Smooth muscle cell (in vitro differentiated cells): ENCODE results near the gene ZNF148. TPM values are rescaled to one million over a fixed set of nuclear protein-coding genes. Genes with fewer than 3 reads are reported as not detected.

Experiments
- DNase-seq: peaks from one replicate; lab custom pipeline; 2025; ENCODE audit not compliant: unreplicated experiment; lab: John Stamatoyannopoulos, UW
- H2AFZ ChIP-seq: fragments of 200-600 bp; sonication (generic); 2 replicates; pipeline ENCODE4 v1.6.0; 2016; ENCODE audit warnings: antibody characterized with exemption, low read depth, mild to moderate bottlenecking
- H3F3A ChIP-seq: fragments of 200-600 bp; sonication (generic); 2 replicates; pipeline ENCODE4 v1.6.0; 2017; ENCODE audit warnings: antibody characterized with exemption, low read depth
- H3K27ac ChIP-seq: fragments of 200-600 bp; sonication (generic); 2 replicates; pipeline ENCODE4 v1.5.1; 2016; ENCODE audit warnings: low read depth, mild to moderate bottlenecking
- H3K27me3 ChIP-seq: fragments of 200-600 bp; sonication (generic); 2 replicates; pipeline ENCODE4 v1.6.1; 2016; ENCODE audit warnings: low read depth, mild to moderate bottlenecking
- H3K36me3 ChIP-seq: fragments of 200-600 bp; sonication (generic); 2 replicates; pipeline ENCODE4 v1.5.1; 2016; ENCODE audit warnings: low read depth
- H3K4me1 ChIP-seq: fragments of 200-600 bp; sonication (generic); 2 replicates; pipeline ENCODE4 v1.5.1; 2016; ENCODE audit warnings: low read depth
- H3K4me2 ChIP-seq: fragments of 200-600 bp; sonication (generic); 2 replicates; pipeline ENCODE4 v1.6.0; 2016; ENCODE audit warnings: mild to moderate bottlenecking
- H3K4me3 ChIP-seq: fragments of 200-600 bp; sonication (generic); 2 replicates; pipeline ENCODE4 v1.5.1; 2016; ENCODE audit warnings: mild to moderate bottlenecking
- H3K79me2 ChIP-seq: fragments of 200-600 bp; sonication (generic); 2 replicates; pipeline ENCODE4 v1.6.0; 2016; ENCODE audit warnings: low read depth, mild to moderate bottlenecking
- H3K9ac ChIP-seq: fragments of 200-600 bp; sonication (generic); 2 replicates; pipeline ENCODE4 v1.6.0; 2016; ENCODE audit warnings: low read depth
- H3K9me3 ChIP-seq: fragments of 200-600 bp; sonication (generic); replicated peaks from 2 replicates; pipeline ENCODE4 v1.5.1; 2016; ENCODE audit warnings: low read depth
- H4K20me1 ChIP-seq: fragments of 200-600 bp; sonication (generic); 2 replicates; pipeline ENCODE4 v1.6.0; 2016; ENCODE audit warnings: low read depth
- CTCF ChIP-seq: fragments of 200-600 bp; sonication (generic); IDR thresholded peaks from 2 replicates; pipeline ENCODE4 v1.5.1; 2017; ENCODE audit warnings: borderline replicate concordance, mild to moderate bottlenecking, antibody characterized with exemption; ENCODE audit not compliant: insufficient read depth, poor library complexity, severe bottlenecking
- WGBS: methylation state at CpG from one replicate; pipeline ENCODE4 v1.1.7; 2016; ENCODE audit warnings: low lambda C conversion rate; 5-methylcytosine and 5-hydroxymethylcytosine counted together
- polyA plus RNA-seq: library from polyadenylated mRNA; unstranded; fragments of >200 nt; fragmentation: Nextera tagmentation; extraction: Ambion mirVana; gene quantifications from 2 replicates; pipeline ENCODE4 v1.2.1, GENCODE V29; 2016
- total RNA-seq: library from RNA; depleted of rRNA; stranded (reverse); fragments of >200 nt; gene quantifications from 2 replicates; pipeline ENCODE4 v1.2.3, GENCODE V29; 2014

ZNF148 gene
- total and polyA plus RNA-seq, 2 experiments from 2014 or later = 23.6 to 27.7 TPM

- 2% methylated on average over 9 of the region's 26 CpGs for WGBS
- peaks cover 40% of the 10 kb centered on the region for H4K20me1 ChIP-seq
- H3K4me1 ChIP-seq = peaks cover 15% of the 10 kb centered on the region
- DNase-seq = peak; percentile 43
- no peak for TF ChIP-seq CTCF
- H2AFZ ChIP-seq = peak overlapping the region; percentile 89
- no peaks in the 10 kb centered on the region for H3K9me3 ChIP-seq
- no peaks in the 10 kb centered on the region for H3K36me3 ChIP-seq
- H3K9ac ChIP-seq = peak overlapping the region; percentile 82
- no peaks in the 10 kb centered on the region for H3F3A ChIP-seq
- H3K27ac ChIP-seq = peak overlapping the region; percentile 75
- peaks cover 65% of the 10 kb centered on the region for H3K79me2 ChIP-seq
- peak overlapping the region; percentile 66 for H3K4me3 ChIP-seq
- H3K27me3 ChIP-seq = no peaks in the 10 kb centered on the region
- H3K4me2 ChIP-seq = peak overlapping the region; percentile 89
These were observed 577 bp downstream of the ZNF148 start for GRCh38 chr3:125374501-125374995.

- no peaks in the 10 kb centered on the region for H3K36me3 ChIP-seq
- H4K20me1 ChIP-seq = peaks cover 100% of the 10 kb centered on the region
- peaks cover 100% of the 10 kb centered on the region for H3K79me2 ChIP-seq
- no peak for TF ChIP-seq CTCF
- no peaks in the 10 kb centered on the region for H3K9me3 ChIP-seq
- H3K27ac ChIP-seq = no peak overlapping the region
- no peak overlapping the region for H3K4me2 ChIP-seq
- no peaks in the 10 kb centered on the region for H3K4me1 ChIP-seq
- no peak for DNase-seq
- 88% methylated on average over 5 of the region's 5 CpGs for WGBS
- H3K4me3 ChIP-seq = no peak overlapping the region
- H3K27me3 ChIP-seq = no peaks in the 10 kb centered on the region
- H3K9ac ChIP-seq = no peak overlapping the region
- no peak overlapping the region for H2AFZ ChIP-seq
- no peaks in the 10 kb centered on the region for H3F3A ChIP-seq
These were observed 7.5 kb downstream of the ZNF148 start for GRCh38 chr3:125367403-125368230.

- Histone ChIP-seq H3K9me3 (no peaks in the 10 kb centered on the region), H3K4me1 (no peaks in the 10 kb centered on the region), H3K36me3 (no peaks in the 10 kb centered on the region), H3K27ac (no peak overlapping the region), H3K79me2 (peaks cover 100% of the 10 kb centered on the region), H3K4me3 (no peak overlapping the region), H3K4me2 (no peak overlapping the region), H3F3A (no peaks in the 10 kb centered on the region), H3K9ac (no peak overlapping the region), H3K27me3 (no peaks in the 10 kb centered on the region), H4K20me1 (peaks cover 100% of the 10 kb centered on the region), H2AFZ (no peak overlapping the region)
- no peak for TF ChIP-seq CTCF
- DNase-seq = no peak
- WGBS = 97% methylated on average over 2 of the region's 2 CpGs
These were observed 9.0 kb downstream of the ZNF148 start for GRCh38 chr3:125366132-125366531.
